Activated CD4-positive, alpha-beta T cell treated with anti-CD3 and anti-CD28 coated beads, Interleukin-10, Interleukin-2, amounts not matched to agents 100 ng/mL and 50 ng/mL, durations not matched to agents 16 hours and 8 hours (primary cell): Measurements from ENCODE around the gene NDUFB5.

Experiments used
- DNase-seq: peaks from one replicate; pipeline ENCODE4 v3.0.0-alpha.2; 2020

NDUFB5 gene

GRCh38 chr3:179604321-179605078, at the start of gene NDUFB5, which contains the start of gene MRPL47:
Gene NDUFB5 (plus strand): TSS chr3:179604794. CDS start chr3:179604816, 22 bp downstream.
Gene MRPL47 (minus strand): TSS chr3:179604638. CDS start chr3:179604624, 14 bp downstream.
- DNase-seq = peak; percentile 96

DNA sequence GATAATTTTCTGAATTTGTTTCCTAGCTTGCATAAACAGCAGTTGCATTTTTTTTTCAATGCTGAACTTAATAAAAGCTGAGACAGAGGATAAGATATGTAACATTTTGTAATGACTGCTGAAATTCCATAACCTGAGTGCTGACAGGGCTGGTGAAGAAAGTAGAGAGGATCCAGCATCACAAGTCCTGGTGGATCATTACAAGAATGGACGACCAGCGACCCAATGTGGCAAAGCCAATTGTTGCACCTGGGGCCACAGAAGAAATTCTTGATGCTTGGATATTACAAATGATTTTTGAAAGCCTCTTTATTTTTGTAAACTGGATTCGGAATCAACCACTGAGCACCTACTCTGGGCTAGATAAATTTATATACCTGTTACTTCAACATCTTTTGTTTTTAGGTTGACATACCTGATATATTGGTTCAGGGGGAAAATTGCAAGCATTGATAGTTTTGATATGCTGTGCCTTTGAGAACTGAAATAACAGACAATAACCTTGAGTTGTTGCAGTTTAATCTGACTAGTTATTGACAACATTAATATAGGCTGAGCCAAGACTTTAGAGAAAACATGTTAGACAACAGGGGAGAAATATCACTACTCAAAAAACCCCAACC, 45.7 kb upstream of the NDUFB5 start:
- DNase-seq = peak; percentile 58

DNA sequence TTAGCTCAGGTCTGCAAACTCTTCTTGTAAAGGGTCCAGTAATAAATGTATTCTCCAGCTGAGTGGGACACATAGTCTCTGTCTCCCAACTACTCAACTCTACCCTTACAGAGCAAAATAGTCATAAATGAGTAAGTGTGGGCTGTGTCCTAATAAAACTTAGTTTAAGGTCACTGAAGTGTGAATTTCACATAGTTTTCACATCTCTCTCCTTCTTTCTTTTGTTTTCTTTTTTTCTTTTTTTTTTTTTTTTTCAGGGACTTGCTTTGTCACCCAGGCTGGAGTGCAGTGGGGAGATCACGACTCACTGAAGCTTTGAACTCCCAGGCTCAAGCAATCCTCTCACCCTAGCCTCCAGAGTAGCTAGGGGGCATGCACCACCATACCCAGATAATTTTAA, 43.8 kb upstream of the NDUFB5 start:
- DNase-seq = no peak

DNA sequence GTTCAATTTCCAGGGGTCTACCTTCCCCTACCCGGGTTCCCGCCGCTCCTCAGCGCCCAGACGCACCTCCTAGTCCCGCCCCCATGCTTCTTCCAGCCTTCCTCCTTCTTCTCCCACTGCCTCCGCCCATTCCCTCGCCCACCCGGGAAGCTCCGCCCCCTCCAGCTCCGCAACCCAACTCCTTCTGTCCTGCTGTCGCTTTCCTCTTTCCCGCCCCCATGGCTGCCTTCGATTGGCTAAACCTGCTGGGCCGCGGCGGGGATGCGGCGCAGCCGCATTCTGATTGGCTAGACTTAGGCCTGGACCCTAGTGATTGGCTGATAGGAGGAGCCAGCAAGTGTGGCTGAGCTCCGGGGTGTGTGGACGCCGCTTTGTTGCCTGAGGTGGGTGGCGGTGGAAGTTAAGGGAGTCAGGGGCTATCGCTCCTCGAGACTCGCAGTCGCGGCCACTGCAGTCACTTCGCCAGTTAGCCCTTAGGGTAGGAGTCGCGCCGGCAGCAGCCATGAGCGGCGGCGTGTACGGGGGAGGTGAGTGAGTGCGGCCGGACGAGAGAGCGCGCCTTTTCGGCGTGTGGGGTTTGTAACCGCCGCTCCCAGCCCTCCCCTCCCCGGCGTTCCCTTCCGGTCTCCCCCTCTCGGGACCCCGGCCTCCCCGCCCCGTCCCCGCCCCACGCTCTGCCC, 41.9 kb upstream of the NDUFB5 start, which contains the start of gene ACTL6A:
Gene ACTL6A, plus strand, starts transcription at position 336 of the 680 bp plus-strand sequence. Its CDS starts 167 bp downstream, at position 503.
- peak; percentile 100 for DNase-seq

DNA sequence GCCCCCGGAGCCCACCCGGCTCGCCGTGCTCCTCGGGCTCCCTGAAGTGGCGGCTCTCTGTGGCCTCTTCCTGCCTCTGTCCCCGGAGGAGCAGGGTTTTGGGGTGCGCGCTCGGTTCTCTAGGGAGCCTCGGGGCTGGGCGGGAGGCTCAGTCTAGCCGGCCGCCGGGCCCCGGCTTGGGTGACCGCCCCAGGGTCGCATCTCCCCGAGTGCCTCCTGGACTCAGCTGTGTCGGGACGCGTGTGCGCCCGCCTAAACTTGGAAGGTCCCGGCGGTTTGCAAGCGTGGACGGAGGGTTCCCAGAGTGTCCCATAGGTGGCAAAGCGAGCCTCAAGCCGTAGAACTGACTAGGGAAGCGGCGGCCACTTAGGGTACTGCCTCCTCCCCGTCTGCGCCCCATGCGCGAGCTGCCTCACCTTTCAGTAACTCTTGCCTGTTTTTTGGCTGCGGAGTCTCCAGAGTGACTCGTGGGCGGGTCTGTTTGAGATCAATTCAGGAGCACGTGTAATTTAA, 41.3 kb upstream of the NDUFB5 start:
- peak; percentile 81 for DNase-seq

GRCh38 chr3:179565496-179565895, 39.1 kb upstream of the NDUFB5 start:
- peak; percentile 54 for DNase-seq

- DNase-seq = no peak
These were observed 23.6 kb upstream of the NDUFB5 start for GRCh38 chr3:179580992-179581391.

GRCh38 chr3:179589143-179589542, 15.5 kb upstream of the NDUFB5 start:
- DNase-seq = peak; percentile 31

DNA sequence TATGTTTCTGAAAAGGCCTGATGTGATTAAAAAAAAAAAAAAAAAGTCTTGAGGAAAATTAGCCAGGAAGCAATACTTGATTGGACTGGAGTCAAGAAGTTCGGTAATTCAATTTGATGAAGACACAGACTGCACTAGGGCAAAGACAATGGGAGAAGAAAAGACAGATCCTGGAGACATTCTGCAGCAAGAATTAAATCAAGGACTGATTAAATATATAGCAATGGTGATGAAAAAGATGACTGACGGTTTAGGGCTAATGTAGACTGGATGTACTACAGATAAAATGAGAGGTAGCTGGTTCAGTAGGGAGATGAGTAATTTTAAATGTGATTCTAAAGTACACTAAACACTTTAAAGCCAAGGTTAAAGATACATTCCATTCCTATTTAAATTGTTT, 13.9 kb upstream of the NDUFB5 start:
- DNase-seq = no peak

DNA sequence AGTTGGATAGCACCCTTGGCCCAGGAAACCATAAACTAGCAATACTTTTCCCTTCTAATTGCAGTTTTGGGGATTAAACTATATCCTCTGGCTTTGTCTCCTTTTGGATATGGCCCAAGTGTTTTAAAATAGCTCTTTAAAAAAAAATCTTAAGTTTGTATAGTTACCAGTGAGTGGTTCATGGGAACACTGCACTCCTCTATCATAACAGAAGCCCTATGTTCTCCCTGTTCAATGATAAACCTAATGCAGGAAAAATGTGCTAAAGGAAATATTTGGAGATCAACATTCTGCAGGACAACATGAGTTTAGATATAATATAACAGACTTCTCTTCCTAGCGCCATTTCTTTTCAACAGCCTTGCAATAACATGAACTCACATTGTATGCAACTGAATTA, 13.3 kb upstream of the NDUFB5 start:
- no peak for DNase-seq

- no peak for DNase-seq
These were observed 5.1 kb upstream of the NDUFB5 start for GRCh38 chr3:179599531-179599930.

GRCh38 chr3:179603321-179603720, 1.3 kb upstream of the NDUFB5 start:
- DNase-seq = no peak

GRCh38 chr3:179603831-179604230, 763 bp upstream of the NDUFB5 start:
- DNase-seq = no peak

DNA sequence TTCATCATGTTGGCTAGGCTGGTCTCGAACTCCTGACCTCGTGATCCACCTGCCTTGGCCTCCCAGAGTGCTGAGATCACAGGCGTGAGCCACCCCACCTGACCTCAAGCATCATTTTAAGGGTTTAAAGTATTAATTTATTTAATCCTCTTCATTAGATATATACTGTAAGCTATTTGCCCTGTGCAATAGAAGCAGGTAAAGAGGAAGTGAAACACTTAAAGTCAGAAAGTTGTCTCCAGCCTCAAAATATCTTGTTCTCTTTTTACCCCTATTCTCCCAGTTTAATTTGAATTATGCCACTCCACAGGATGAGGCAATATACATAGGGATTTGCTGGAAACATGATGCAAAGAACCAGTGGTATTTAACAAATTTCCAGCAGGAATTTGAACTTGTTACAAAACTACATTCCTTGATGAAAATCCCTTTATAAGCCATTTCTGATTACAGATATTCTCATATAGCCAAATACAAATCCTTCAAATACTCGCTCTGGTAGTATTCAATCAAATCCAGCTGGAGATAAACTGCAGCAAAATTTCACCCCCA, 2.0 kb downstream of the NDUFB5 start:
- no peak for DNase-seq

DNA sequence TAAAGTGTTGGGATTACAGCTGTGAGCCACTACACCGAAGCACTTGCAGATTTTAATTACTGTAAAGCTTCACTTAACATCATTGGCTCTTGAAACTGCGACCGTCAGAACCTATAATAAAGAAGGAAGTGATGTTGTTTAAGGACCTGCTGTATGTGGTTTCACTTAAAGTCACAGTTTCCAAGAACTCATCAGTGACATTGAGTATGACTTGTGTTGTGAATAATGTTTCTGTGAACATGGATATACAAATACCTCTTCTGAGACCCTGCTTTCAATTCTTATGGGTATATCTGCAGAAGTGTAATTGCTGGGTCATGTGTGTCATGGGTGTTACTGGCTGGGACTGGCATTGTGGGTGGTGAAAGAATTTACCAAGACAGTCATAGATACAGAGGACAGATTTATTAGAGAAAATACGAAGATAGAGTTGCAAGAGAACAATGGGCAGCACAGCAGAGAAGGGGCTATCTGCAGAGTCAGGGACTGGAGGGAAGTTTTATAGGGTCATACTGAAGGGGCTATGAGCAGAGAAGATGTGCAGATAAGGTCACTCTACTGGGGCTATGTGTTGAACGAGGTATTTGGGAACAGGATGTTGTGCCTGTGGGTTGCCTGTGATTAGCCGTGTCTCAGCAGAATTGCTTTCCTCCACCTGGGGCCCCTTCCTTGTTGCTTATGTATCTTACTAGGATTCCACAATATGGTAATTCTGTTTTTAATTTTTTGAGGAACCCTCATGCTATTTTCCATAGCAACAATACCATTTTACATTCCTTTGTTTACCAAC, 4.5 kb downstream of the NDUFB5 start:
- peak; percentile 85 for DNase-seq

- no peak for DNase-seq
These were observed 5.5 kb downstream of the NDUFB5 start for GRCh38 chr3:179610066-179610465.

DNA sequence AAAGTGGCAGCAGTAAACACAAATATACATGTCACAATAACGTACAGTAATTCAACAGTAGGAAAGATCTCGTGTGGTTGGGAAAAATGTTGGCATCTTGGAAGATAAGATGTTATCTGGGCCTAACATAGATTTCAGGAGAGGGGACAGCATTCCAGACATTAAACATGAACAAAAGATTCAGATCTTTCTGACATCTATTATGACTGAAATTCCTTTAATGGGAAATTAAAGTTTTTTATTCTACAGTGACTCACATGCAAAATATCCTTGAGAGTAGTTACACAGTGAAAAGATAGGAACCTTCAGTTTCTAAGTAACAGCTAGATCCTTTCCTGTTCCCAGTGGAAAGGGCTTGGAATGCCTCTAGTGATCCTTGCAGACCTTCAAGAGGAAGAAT, 9.2 kb downstream of the NDUFB5 start:
- DNase-seq = no peak

DNA sequence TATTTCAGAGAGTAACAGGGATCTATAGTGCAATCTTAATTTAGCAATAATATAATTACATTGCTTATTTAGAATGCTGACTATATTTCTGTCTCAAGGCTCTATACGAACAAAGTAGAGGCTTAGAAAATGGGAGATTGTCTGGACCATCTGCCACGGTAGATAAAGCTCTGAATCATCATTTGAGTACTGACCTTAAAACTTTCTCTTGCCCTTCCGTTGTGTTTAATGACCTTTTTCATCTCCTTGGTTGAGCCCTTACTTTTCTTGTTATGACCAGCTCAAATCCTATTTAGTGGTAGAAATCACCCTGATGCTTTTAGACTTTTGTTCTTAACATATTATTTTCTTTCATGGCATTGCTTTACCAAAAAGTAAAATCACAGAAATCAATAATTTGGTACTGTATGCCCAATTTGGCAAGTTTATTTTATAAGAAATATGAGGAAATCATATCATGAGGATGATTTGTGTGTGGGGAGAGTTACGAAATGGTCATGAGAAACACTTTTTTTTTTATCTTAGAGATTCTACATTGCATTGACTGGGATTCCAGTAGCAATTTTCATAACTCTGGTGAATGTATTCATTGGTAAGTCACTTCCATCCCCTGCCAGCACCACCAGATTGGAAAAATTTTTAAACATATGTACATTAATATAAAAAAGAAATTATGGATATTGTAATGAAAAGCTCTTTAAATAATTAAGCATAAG, 11.0 kb downstream of the NDUFB5 start:
- no peak for DNase-seq

- DNase-seq = no peak
These were observed 17.4 kb downstream of the NDUFB5 start for GRCh38 chr3:179622023-179622422.

DNA sequence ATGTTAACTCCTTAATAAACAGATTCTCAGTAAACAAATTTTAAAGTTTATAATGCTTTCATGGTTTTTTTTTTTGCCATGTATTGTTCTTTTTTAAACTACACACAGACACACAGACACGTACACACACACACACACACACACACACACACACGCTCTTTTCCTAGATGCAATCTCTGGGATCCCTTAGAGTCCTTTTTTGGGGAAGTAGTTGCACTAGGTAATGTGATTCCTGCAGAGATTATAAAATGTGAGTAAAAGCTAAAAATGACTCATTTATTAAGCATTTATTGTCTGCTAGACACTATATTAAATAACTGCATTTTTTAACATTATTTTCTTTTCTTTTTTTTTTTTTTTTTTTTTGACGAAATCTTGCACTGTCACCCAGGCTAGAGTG, 19.9 kb downstream of the NDUFB5 start:
- no peak for DNase-seq

DNA sequence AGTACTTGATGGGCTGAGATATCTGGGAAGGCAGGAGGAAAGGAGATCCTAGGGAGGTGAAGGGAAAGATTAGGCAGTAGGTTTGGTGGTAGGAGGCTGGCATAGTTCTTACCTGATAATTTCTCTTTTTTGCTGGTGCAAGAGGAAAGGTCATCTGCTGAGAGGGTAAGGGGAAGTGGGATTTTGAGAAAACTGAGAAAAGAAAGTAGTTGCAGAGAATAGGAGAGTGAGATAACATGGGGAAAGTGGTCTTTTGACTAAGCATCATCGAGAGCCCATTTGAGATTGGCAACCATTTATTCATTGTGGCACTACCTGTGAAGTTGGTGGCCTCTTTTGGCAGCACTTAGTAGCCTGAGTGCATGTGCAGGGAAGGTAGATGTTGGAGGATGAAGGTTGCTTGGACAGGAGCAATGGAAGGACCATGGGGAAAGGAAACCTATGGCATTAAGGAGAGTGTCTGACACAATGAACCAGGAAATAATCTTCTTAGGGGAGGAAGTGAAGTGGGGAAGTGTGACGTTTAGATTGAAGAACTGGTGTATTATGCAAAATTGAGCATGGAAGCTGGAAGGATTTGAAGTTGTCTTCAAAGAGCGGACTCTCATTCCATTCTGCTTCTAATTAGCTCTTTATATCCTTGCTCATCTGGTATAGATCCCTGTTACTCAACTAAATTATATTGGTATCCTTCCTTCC, 26.3 kb downstream of the NDUFB5 start:
- DNase-seq = no peak
